Activated CD8-positive, alpha-beta T cell treated with anti-CD3 and anti-CD28 coated beads for 36 hours (primary cell): Measurements from ENCODE around the gene LY9. TPM values are rescaled to one million over a fixed set of nuclear protein-coding genes. Genes with fewer than 3 reads are reported as not detected.

Source experiments
- ATAC-seq: fragments of 200-7000 bp; cut with Tn5 transposase; one replicate; pipeline ENCODE4 v1.10.0; 2021; ENCODE audit warnings: mild to moderate bottlenecking, moderate library complexity
- CTCF ChIA-PET: fragments of 350-600 bp; sonication (Branson Sonifier 250); formaldehyde crosslinking; loops from one replicate; lab custom pipeline; 2021; ENCODE audit warnings: antibody characterized with exemption; lab: Charles Lee
- POLR2A ChIA-PET: fragments of 350-600 bp; sonication (Branson Sonifier 250); formaldehyde crosslinking; loops from one replicate; lab custom pipeline; 2021; ENCODE audit warnings: antibody characterized with exemption; lab: Charles Lee
- DNase-seq: peaks from one replicate; pipeline ENCODE4 v3.0.0-alpha.2; 2020
- H3K27ac Mint-ChIP-seq: one replicate; pipeline ENCODE4 v1.8.0; 2021; ENCODE audit warnings: mild to moderate bottlenecking, mixed read lengths
- H3K27me3 Mint-ChIP-seq: one replicate; pipeline ENCODE4 v1.8.0; 2021; ENCODE audit warnings: mixed read lengths
- H3K36me3 Mint-ChIP-seq: one replicate; pipeline ENCODE4 v1.8.0; 2021; ENCODE audit warnings: low read depth, mixed read lengths
- H3K4me1 Mint-ChIP-seq: one replicate; pipeline ENCODE4 v1.8.0; 2021; ENCODE audit warnings: low read depth, mixed read lengths
- H3K4me3 Mint-ChIP-seq: one replicate; pipeline ENCODE4 v1.8.0; 2021; ENCODE audit warnings: mild to moderate bottlenecking, moderate library complexity, mixed read lengths
- H3K9me3 Mint-ChIP-seq: one replicate; pipeline ENCODE4 v1.8.0; 2021; ENCODE audit warnings: mixed read lengths
- intact Hi-C: fragments of 100-400 bp; cut with micrococcal nuclease; formaldehyde crosslinking; loops from one replicate; pipeline ENCODE4 v1.10.0; 2022
- total RNA-seq, 2 experiments: library from RNA; stranded (reverse); gene quantifications; one replicate each; pipeline ENCODE4 v1.2.3, GENCODE V29; 2021
- TF ChIP-seq, protein P1 (sequence below): fragments of 200-600 bp; IDR thresholded peaks from one replicate; pipeline ENCODE4 v1.8.0; 2022; ENCODE audit warnings: antibody characterized with exemption, mild to moderate bottlenecking

LY9 gene
- total RNA-seq, 2 experiments from 2014 or later, result 19.1 to 19.5 TPM

DNA sequence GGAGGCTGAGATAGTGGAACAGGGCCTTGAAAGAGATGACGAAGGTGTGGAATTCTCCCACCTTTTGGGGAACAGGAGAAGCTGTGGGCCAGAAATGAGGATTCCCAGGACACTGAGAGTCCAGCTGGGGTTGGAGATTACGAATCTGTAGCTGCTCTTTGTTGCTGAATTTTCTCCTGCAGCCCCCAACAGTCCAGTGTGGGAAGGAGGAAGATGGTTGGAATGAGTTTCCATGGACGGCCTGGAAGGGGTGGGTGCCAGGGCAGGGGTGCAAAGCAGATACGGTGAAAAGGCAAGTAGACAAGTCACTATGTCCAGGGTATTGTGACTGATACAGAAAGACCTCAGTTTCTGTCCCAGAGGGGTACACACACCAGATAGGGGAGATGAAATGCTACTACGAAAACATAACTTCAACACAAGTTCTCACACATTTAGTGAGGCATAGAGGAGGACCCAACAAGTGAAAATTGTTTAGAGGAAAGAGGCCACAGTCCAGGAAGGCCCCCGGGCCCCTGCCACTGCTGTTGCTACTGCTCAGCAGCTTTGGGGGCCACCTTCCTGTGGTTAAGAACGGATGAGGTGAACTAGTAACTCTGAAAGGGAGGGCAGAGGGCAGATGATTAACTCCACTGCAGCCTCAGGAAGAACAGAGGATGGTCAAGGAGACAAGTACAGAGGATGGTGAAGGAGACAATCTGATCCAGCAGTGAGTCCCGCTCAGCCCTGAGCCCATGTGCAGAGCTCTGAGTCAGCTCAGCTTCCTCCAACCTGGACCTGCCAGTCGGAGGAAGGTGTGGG, 59.4 kb downstream of the LY9 start:
- ATAC-seq, result peak; percentile 82
- H3K36me3 Mint-ChIP-seq, result no peaks in the 10 kb centered on the region
- ChIA-PET CTCF (interaction anchor here (1.0 to 5.2 kb wide), 9 partner anchors 19 to 142 kb away, joined by 3 to 39 read pairs (median 4); partner anchors contain the start of gene ITLN2), POLR2A (interaction anchor here (1.1 to 2.2 kb wide), 4 partner anchors 14 to 117 kb away, joined by 3 to 8 read pairs (median 4); partner anchors contain the start of gene ITLN2)
- DNase-seq, result peak; percentile 76
- peaks cover 2% of the 10 kb centered on the region for H3K9me3 Mint-ChIP-seq
- no peak overlapping the region for H3K4me3 Mint-ChIP-seq
- H3K27me3 Mint-ChIP-seq, result no peaks in the 10 kb centered on the region
- no peak overlapping the region for H3K27ac Mint-ChIP-seq
- H3K4me1 Mint-ChIP-seq, result peaks cover 14% of the 10 kb centered on the region
- TF ChIP-seq, protein P1, sequence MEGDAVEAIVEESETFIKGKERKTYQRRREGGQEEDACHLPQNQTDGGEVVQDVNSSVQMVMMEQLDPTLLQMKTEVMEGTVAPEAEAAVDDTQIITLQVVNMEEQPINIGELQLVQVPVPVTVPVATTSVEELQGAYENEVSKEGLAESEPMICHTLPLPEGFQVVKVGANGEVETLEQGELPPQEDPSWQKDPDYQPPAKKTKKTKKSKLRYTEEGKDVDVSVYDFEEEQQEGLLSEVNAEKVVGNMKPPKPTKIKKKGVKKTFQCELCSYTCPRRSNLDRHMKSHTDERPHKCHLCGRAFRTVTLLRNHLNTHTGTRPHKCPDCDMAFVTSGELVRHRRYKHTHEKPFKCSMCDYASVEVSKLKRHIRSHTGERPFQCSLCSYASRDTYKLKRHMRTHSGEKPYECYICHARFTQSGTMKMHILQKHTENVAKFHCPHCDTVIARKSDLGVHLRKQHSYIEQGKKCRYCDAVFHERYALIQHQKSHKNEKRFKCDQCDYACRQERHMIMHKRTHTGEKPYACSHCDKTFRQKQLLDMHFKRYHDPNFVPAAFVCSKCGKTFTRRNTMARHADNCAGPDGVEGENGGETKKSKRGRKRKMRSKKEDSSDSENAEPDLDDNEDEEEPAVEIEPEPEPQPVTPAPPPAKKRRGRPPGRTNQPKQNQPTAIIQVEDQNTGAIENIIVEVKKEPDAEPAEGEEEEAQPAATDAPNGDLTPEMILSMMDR, result no peak
- intact Hi-C loops, result no loop called here

DNA sequence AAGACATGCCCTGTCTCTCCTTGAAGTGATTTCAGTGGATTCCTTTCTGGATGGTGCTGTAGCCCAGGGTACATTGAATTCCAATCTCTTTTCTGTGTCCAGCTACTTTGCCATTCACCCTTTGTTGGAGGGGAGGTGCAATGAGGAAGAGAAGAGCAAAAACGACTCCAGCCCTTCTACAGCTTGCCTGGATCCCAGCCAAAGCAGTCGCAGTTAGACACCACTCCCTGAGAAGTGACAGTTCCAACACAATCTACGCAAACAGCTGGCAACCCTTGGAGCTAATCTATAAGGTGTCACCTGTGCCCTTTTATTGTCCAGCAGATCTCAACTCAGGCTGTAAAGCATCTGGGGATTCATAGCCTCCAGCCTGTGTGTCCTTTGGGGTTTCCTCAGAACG, 62.1 kb downstream of the LY9 start:
- Mint-ChIP-seq H3K27ac (peak overlapping the region; percentile 17), H3K4me1 (peaks cover 28% of the 10 kb centered on the region), H3K9me3 (peaks cover 2% of the 10 kb centered on the region), H3K36me3 (no peaks in the 10 kb centered on the region), H3K4me3 (no peak overlapping the region), H3K27me3 (no peaks in the 10 kb centered on the region)
- no peak for DNase-seq
- intact Hi-C loops, result no loop called here
- ChIA-PET CTCF (interaction anchor here (1.1 to 5.2 kb wide), 3 partner anchors 14 to 127 kb away, joined by 3 to 39 read pairs (median 3); no protein-coding TSS in a partner anchor), POLR2A (no interaction called here)
- ATAC-seq, result no peak
- TF ChIP-seq, protein P1, result no peak

DNA sequence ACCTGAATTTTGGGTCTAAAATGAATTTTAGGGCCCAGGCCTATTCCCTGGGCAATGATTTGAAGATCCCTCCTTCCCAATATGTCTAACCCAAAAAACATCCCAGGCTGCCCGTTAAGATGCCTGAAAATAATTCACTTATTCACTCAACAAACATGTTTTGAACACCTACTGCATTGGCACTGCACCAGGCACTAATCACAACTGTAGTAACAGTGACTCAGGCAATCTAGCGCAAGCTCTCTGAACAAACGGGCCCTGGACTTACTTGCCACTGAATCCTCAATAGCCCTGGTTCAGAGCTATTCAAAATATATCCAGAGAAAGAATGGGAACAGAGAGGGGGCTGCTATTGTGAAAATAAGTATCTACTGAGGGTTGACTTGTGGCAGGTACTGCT, 62.5 kb downstream of the LY9 start:
- no peak overlapping the region for H3K27ac Mint-ChIP-seq
- TF ChIP-seq, protein P1, result no peak

DNA sequence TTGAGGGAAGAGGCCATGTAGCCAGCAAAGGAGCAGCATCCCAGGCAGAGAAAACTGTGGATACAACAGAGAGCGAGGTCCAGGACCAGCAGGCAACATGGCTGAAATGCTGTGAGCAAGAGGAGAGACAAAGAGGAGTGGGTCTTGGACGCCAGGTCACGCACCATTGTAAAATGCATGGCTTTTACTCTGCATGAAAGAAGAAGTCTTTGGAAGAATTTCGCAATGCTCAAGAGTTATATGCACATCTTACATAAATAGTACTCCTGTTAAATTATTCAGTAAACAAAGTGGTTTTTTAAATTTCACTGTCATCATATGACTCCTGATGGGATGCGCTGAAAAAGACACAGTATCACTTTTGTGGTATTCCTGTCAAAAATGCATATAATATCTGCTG, 63.2 kb downstream of the LY9 start:
- ChIA-PET POLR2A (interaction anchor here (0.7 kb wide), 1 partner anchor 17 kb away, joined by 3 read pairs; no protein-coding TSS in a partner anchor), CTCF (interaction anchor here (0.8 to 5.2 kb wide), 3 partner anchors 15 to 92 kb away, joined by 3 to 39 read pairs (median 3); no protein-coding TSS in a partner anchor)
- Mint-ChIP-seq H3K27ac (no peak overlapping the region), H3K9me3 (no peaks in the 10 kb centered on the region), H3K36me3 (no peaks in the 10 kb centered on the region), H3K4me3 (no peak overlapping the region), H3K27me3 (no peaks in the 10 kb centered on the region), H3K4me1 (peaks cover 31% of the 10 kb centered on the region)
- TF ChIP-seq, protein P1, result no peak
- intact Hi-C loops, result no loop called here
- DNase-seq (no peak), ATAC-seq (no peak)

More for the DNA sequence above, 62.5 kb downstream of the LY9 start:
- Mint-ChIP-seq H3K36me3 (no peaks in the 10 kb centered on the region), H3K4me1 (peaks cover 30% of the 10 kb centered on the region), H3K27me3 (no peaks in the 10 kb centered on the region), H3K4me3 (no peak overlapping the region), H3K9me3 (no peaks in the 10 kb centered on the region)
- DNase-seq, result no peak
- POLR2A ChIA-PET, result interaction anchor here (0.7 kb wide), 1 partner anchor 17 kb away, joined by 3 read pairs; no protein-coding TSS in a partner anchor
- ATAC-seq, result no peak
- CTCF ChIA-PET, result interaction anchor here (1.2 to 5.2 kb wide), 2 partner anchors 14 to 22 kb away, joined by 3 to 39 read pairs; no protein-coding TSS in a partner anchor
- intact Hi-C loops, result no loop called here
